ENCODE data around the gene LPIN3.

Gene LPIN3

GRCh38 chr20:41382791-41383305, 42.2 kb downstream of the LPIN3 start:
- TF ChIP-seq POLR2AphosphoS5 (IDR thresholded peaks at IDR 0.05; ENCODE audit: low read depth, low read length) (no peak), REST (IDR thresholded peaks at IDR 0.05; ENCODE audit: insufficient read depth in 1 of 2, low read depth in 2 of 2, low read length in 2 of 2) (no peak), FOXP2 (optimal IDR thresholded peaks at IDR 0.05; ENCODE audit: borderline replicate concordance, extremely low read depth, extremely low read length, insufficient read depth) (no peak), SIN3A (IDR thresholded peaks at IDR 0.05; ENCODE audit: borderline replicate concordance, insufficient read depth, low read length) (no peak), TAF1 (IDR thresholded peaks at IDR 0.05; ENCODE audit: borderline replicate concordance, insufficient read depth, low read length) (no peak)

GRCh38 chr20:41386502-41387427, 46.1 kb downstream of the LPIN3 start:
- no peak for TF ChIP-seq FOXP2 (optimal IDR thresholded peaks at IDR 0.05; ENCODE audit: borderline replicate concordance, extremely low read depth, extremely low read length, insufficient read depth)

- TF ChIP-seq REST (IDR thresholded peaks at IDR 0.05; ENCODE audit: insufficient read depth in 1 of 2, low read depth in 2 of 2, low read length in 2 of 2) (no peak), FOXP2 (optimal IDR thresholded peaks at IDR 0.05; ENCODE audit: borderline replicate concordance, extremely low read depth, extremely low read length, insufficient read depth) (no peak), TAF1 (IDR thresholded peaks at IDR 0.05; ENCODE audit: borderline replicate concordance, insufficient read depth, low read length) (no peak), SIN3A (IDR thresholded peaks at IDR 0.05; ENCODE audit: borderline replicate concordance, insufficient read depth, low read length) (no peak), POLR2AphosphoS5 (IDR thresholded peaks at IDR 0.05; ENCODE audit: low read depth, low read length) (no peak)
These were observed 46.8 kb downstream of the LPIN3 start for GRCh38 chr20:41387444-41387851.

- TF ChIP-seq REST (IDR thresholded peaks at IDR 0.05; ENCODE audit: insufficient read depth in 1 of 2, low read depth in 2 of 2, low read length in 2 of 2) = no peak
- TF ChIP-seq FOXP2 (optimal IDR thresholded peaks at IDR 0.05; ENCODE audit: borderline replicate concordance, extremely low read depth, extremely low read length, insufficient read depth) = no peak
- TF ChIP-seq SIN3A (IDR thresholded peaks at IDR 0.05; ENCODE audit: borderline replicate concordance, insufficient read depth, low read length) = no peak
- TF ChIP-seq TAF1 (IDR thresholded peaks at IDR 0.05; ENCODE audit: borderline replicate concordance, insufficient read depth, low read length) = no peak
- no peak for TF ChIP-seq POLR2AphosphoS5 (IDR thresholded peaks at IDR 0.05; ENCODE audit: low read depth, low read length)
These were observed 50.3 kb downstream of the LPIN3 start for GRCh38 chr20:41390889-41391288.

GRCh38 chr20:41391587-41392001, 51.0 kb downstream of the LPIN3 start:
- no peak for TF ChIP-seq SIN3A (IDR thresholded peaks at IDR 0.05; ENCODE audit: borderline replicate concordance, insufficient read depth, low read length)
- TF ChIP-seq REST (IDR thresholded peaks at IDR 0.05; ENCODE audit: insufficient read depth in 1 of 2, low read depth in 2 of 2, low read length in 2 of 2) = no peak
- no peak for TF ChIP-seq FOXP2 (optimal IDR thresholded peaks at IDR 0.05; ENCODE audit: borderline replicate concordance, extremely low read depth, extremely low read length, insufficient read depth)
- no peak for TF ChIP-seq TAF1 (IDR thresholded peaks at IDR 0.05; ENCODE audit: borderline replicate concordance, insufficient read depth, low read length)
- no peak for TF ChIP-seq POLR2AphosphoS5 (IDR thresholded peaks at IDR 0.05; ENCODE audit: low read depth, low read length)

Measured in PFSK-1 (cell line).